GM21528 (cell line): Measurements from ENCODE around the gene SEPTIN8.

Experiments
- ATAC-seq: cut with Tn5 transposase; IDR thresholded peaks from one replicate; pipeline ENCODE4 v1.9.1; 2021; ENCODE audit warnings: mild to moderate bottlenecking, moderate library complexity; ENCODE audit not compliant: unreplicated experiment, low FRiP score

Gene SEPTIN8

GRCh38 chr5:132787076-132787475 is 10.0 kb upstream of the SEPTIN8 start:
- ATAC-seq: no peak

- no peak for ATAC-seq
Observed at GRCh38 chr5:132785864-132786263, 8.8 kb upstream of the SEPTIN8 start.

GRCh38 chr5:132785365-132785764 is 8.3 kb upstream of the SEPTIN8 start:
- no peak for ATAC-seq

- no peak for ATAC-seq
Observed at GRCh38 chr5:132782101-132782500, 5.1 kb upstream of the SEPTIN8 start.

- no peak for ATAC-seq
Observed at GRCh38 chr5:132781029-132781428, 4.0 kb upstream of the SEPTIN8 start.

- no peak for ATAC-seq
Observed at GRCh38 chr5:132780577-132780976, 3.5 kb upstream of the SEPTIN8 start.

- no peak for ATAC-seq
Observed at GRCh38 chr5:132779961-132780360, 2.9 kb upstream of the SEPTIN8 start.

GRCh38 chr5:132778856-132779255 is 1.8 kb upstream of the SEPTIN8 start:
- ATAC-seq: no peak

GRCh38 chr5:132778129-132778528 is 1.1 kb upstream of the SEPTIN8 start:
- ATAC-seq: no peak

GRCh38 chr5:132776938-132777208 is 166 bp downstream of the SEPTIN8 start:
- no peak for ATAC-seq

- ATAC-seq: peak; percentile 20
Observed at GRCh38 chr5:132776131-132776937, 705 bp downstream of the SEPTIN8 start.

GRCh38 chr5:132775476-132775961 is 1.5 kb downstream of the SEPTIN8 start:
- no peak for ATAC-seq

- ATAC-seq: no peak
Observed at GRCh38 chr5:132774896-132775295, 2.1 kb downstream of the SEPTIN8 start.

- ATAC-seq: no peak
Observed at GRCh38 chr5:132774406-132774805, 2.6 kb downstream of the SEPTIN8 start.

GRCh38 chr5:132773601-132774355 is 3.3 kb downstream of the SEPTIN8 start:
- no peak for ATAC-seq

GRCh38 chr5:132773114-132773513 is 3.9 kb downstream of the SEPTIN8 start:
- ATAC-seq: no peak

GRCh38 chr5:132772291-132773070 is 4.6 kb downstream of the SEPTIN8 start:
- no peak for ATAC-seq

- ATAC-seq: no peak
Observed at GRCh38 chr5:132771503-132771998, 5.5 kb downstream of the SEPTIN8 start.

- ATAC-seq: no peak
Observed at GRCh38 chr5:132770476-132771159, 6.4 kb downstream of the SEPTIN8 start.

GRCh38 chr5:132768485-132768868 is 8.6 kb downstream of the SEPTIN8 start:
- no peak for ATAC-seq
